Measurements from ENCODE around the gene CELF2.

CELF2 gene

GRCh38 chr10:11263767-11264166 is 246.1 kb downstream of the CELF2 start:
- no peak overlapping the region for H3K4me3 ChIP-seq (ENCODE audit: low read length)
- no peaks in the 10 kb centered on the region for H3K27me3 ChIP-seq (replicated peaks; ENCODE audit: control insufficient read depth, insufficient read depth, low read length)
- H3K9ac ChIP-seq (ENCODE audit: low read length): no peak overlapping the region
- peaks cover 45% of the 10 kb centered on the region for H3K36me3 ChIP-seq (ENCODE audit: control insufficient read depth, insufficient read depth, low read length, severe bottlenecking)
- no peak for DNase-seq (ENCODE audit: low read depth)
- no peaks in the 10 kb centered on the region for H3K9me3 ChIP-seq (ENCODE audit: control insufficient read depth, low read length)
- H3K4me1 ChIP-seq (ENCODE audit: control insufficient read depth, insufficient read depth, low read length): no peaks in the 10 kb centered on the region

- peaks cover 38% of the 10 kb centered on the region for H3K36me3 ChIP-seq (ENCODE audit: control insufficient read depth, insufficient read depth, low read length, severe bottlenecking)
- H3K9me3 ChIP-seq (ENCODE audit: control insufficient read depth, low read length): no peaks in the 10 kb centered on the region
- H3K4me1 ChIP-seq (ENCODE audit: control insufficient read depth, insufficient read depth, low read length): no peaks in the 10 kb centered on the region
- H3K4me3 ChIP-seq (ENCODE audit: low read length): no peak overlapping the region
- H3K27me3 ChIP-seq (replicated peaks; ENCODE audit: control insufficient read depth, insufficient read depth, low read length): no peaks in the 10 kb centered on the region
- no peak for DNase-seq (ENCODE audit: low read depth)
- H3K9ac ChIP-seq (ENCODE audit: low read length): no peak overlapping the region
Measured at GRCh38 chr10:11264296-11265048, 246.8 kb downstream of the CELF2 start.

GRCh38 chr10:11265484-11265883 is 247.8 kb downstream of the CELF2 start:
- Histone ChIP-seq H3K9ac (ENCODE audit: low read length) (no peak overlapping the region), H3K36me3 (ENCODE audit: control insufficient read depth, insufficient read depth, low read length, severe bottlenecking) (peaks cover 28% of the 10 kb centered on the region), H3K4me1 (ENCODE audit: control insufficient read depth, insufficient read depth, low read length) (no peaks in the 10 kb centered on the region), H3K9me3 (ENCODE audit: control insufficient read depth, low read length) (no peaks in the 10 kb centered on the region), H3K4me3 (ENCODE audit: low read length) (no peak overlapping the region), H3K27me3 (replicated peaks; ENCODE audit: control insufficient read depth, insufficient read depth, low read length) (no peaks in the 10 kb centered on the region)
- DNase-seq (ENCODE audit: low read depth): no peak

GRCh38 chr10:11266426-11266825 is 248.8 kb downstream of the CELF2 start:
- H3K4me3 ChIP-seq (ENCODE audit: low read length): no peak overlapping the region
- DNase-seq (ENCODE audit: low read depth): no peak
- H3K27me3 ChIP-seq (replicated peaks; ENCODE audit: control insufficient read depth, insufficient read depth, low read length): no peaks in the 10 kb centered on the region
- H3K36me3 ChIP-seq (ENCODE audit: control insufficient read depth, insufficient read depth, low read length, severe bottlenecking): peaks cover 27% of the 10 kb centered on the region
- no peak overlapping the region for H3K9ac ChIP-seq (ENCODE audit: low read length)
- H3K4me1 ChIP-seq (ENCODE audit: control insufficient read depth, insufficient read depth, low read length): no peaks in the 10 kb centered on the region
- no peaks in the 10 kb centered on the region for H3K9me3 ChIP-seq (ENCODE audit: control insufficient read depth, low read length)

GRCh38 chr10:11270135-11270857 is 252.6 kb downstream of the CELF2 start:
- Histone ChIP-seq H3K9ac (ENCODE audit: low read length) (no peak overlapping the region), H3K4me3 (ENCODE audit: low read length) (no peak overlapping the region), H3K27me3 (replicated peaks; ENCODE audit: control insufficient read depth, insufficient read depth, low read length) (no peaks in the 10 kb centered on the region), H3K9me3 (ENCODE audit: control insufficient read depth, low read length) (no peaks in the 10 kb centered on the region), H3K36me3 (ENCODE audit: control insufficient read depth, insufficient read depth, low read length, severe bottlenecking) (peaks cover 47% of the 10 kb centered on the region), H3K4me1 (ENCODE audit: control insufficient read depth, insufficient read depth, low read length) (no peaks in the 10 kb centered on the region)
- peak; percentile 43 for DNase-seq (ENCODE audit: low read depth)

GRCh38 chr10:11270858-11271179 is 253.1 kb downstream of the CELF2 start:
- H3K9ac ChIP-seq (ENCODE audit: low read length): no peak overlapping the region
- no peak overlapping the region for H3K4me3 ChIP-seq (ENCODE audit: low read length)
- H3K4me1 ChIP-seq (ENCODE audit: control insufficient read depth, insufficient read depth, low read length): no peaks in the 10 kb centered on the region
- H3K27me3 ChIP-seq (replicated peaks; ENCODE audit: control insufficient read depth, insufficient read depth, low read length): no peaks in the 10 kb centered on the region
- peaks cover 52% of the 10 kb centered on the region for H3K36me3 ChIP-seq (ENCODE audit: control insufficient read depth, insufficient read depth, low read length, severe bottlenecking)
- H3K9me3 ChIP-seq (ENCODE audit: control insufficient read depth, low read length): no peaks in the 10 kb centered on the region
- DNase-seq (ENCODE audit: low read depth): no peak

- Histone ChIP-seq H3K4me3 (ENCODE audit: low read length) (no peak overlapping the region), H3K9ac (ENCODE audit: low read length) (no peak overlapping the region), H3K27me3 (replicated peaks; ENCODE audit: control insufficient read depth, insufficient read depth, low read length) (no peaks in the 10 kb centered on the region), H3K36me3 (ENCODE audit: control insufficient read depth, insufficient read depth, low read length, severe bottlenecking) (peaks cover 59% of the 10 kb centered on the region), H3K4me1 (ENCODE audit: control insufficient read depth, insufficient read depth, low read length) (no peaks in the 10 kb centered on the region), H3K9me3 (ENCODE audit: control insufficient read depth, low read length) (no peaks in the 10 kb centered on the region)
- DNase-seq (ENCODE audit: low read depth): no peak
Measured at GRCh38 chr10:11272915-11273389, 255.3 kb downstream of the CELF2 start.

GRCh38 chr10:11274452-11274851 is 256.8 kb downstream of the CELF2 start:
- no peak for DNase-seq (ENCODE audit: low read depth)
- Histone ChIP-seq H3K27me3 (replicated peaks; ENCODE audit: control insufficient read depth, insufficient read depth, low read length) (no peaks in the 10 kb centered on the region), H3K4me3 (ENCODE audit: low read length) (no peak overlapping the region), H3K9me3 (ENCODE audit: control insufficient read depth, low read length) (no peaks in the 10 kb centered on the region), H3K36me3 (ENCODE audit: control insufficient read depth, insufficient read depth, low read length, severe bottlenecking) (peaks cover 72% of the 10 kb centered on the region), H3K4me1 (ENCODE audit: control insufficient read depth, insufficient read depth, low read length) (no peaks in the 10 kb centered on the region), H3K9ac (ENCODE audit: low read length) (no peak overlapping the region)

GRCh38 chr10:11275651-11276050 is 258.0 kb downstream of the CELF2 start:
- Histone ChIP-seq H3K4me1 (ENCODE audit: control insufficient read depth, insufficient read depth, low read length) (no peaks in the 10 kb centered on the region), H3K27me3 (replicated peaks; ENCODE audit: control insufficient read depth, insufficient read depth, low read length) (no peaks in the 10 kb centered on the region), H3K36me3 (ENCODE audit: control insufficient read depth, insufficient read depth, low read length, severe bottlenecking) (peaks cover 82% of the 10 kb centered on the region), H3K4me3 (ENCODE audit: low read length) (no peak overlapping the region), H3K9me3 (ENCODE audit: control insufficient read depth, low read length) (no peaks in the 10 kb centered on the region), H3K9ac (ENCODE audit: low read length) (no peak overlapping the region)
- no peak for DNase-seq (ENCODE audit: low read depth)

GRCh38 chr10:11276449-11276990 is 258.8 kb downstream of the CELF2 start:
- H3K4me3 ChIP-seq (ENCODE audit: low read length): no peak overlapping the region
- no peaks in the 10 kb centered on the region for H3K4me1 ChIP-seq (ENCODE audit: control insufficient read depth, insufficient read depth, low read length)
- no peaks in the 10 kb centered on the region for H3K27me3 ChIP-seq (replicated peaks; ENCODE audit: control insufficient read depth, insufficient read depth, low read length)
- no peak for DNase-seq (ENCODE audit: low read depth)
- H3K9ac ChIP-seq (ENCODE audit: low read length): no peak overlapping the region
- H3K9me3 ChIP-seq (ENCODE audit: control insufficient read depth, low read length): no peaks in the 10 kb centered on the region
- peaks cover 82% of the 10 kb centered on the region for H3K36me3 ChIP-seq (ENCODE audit: control insufficient read depth, insufficient read depth, low read length, severe bottlenecking)

GRCh38 chr10:11279314-11279713 is 261.6 kb downstream of the CELF2 start:
- DNase-seq (ENCODE audit: low read depth): no peak

More at GRCh38 chr10:11279314-11279713, 261.6 kb downstream of the CELF2 start:
- Histone ChIP-seq H3K4me3 (ENCODE audit: low read length) (no peak overlapping the region), H3K9me3 (ENCODE audit: control insufficient read depth, low read length) (no peaks in the 10 kb centered on the region), H3K36me3 (ENCODE audit: control insufficient read depth, insufficient read depth, low read length, severe bottlenecking) (peaks cover 58% of the 10 kb centered on the region), H3K4me1 (ENCODE audit: control insufficient read depth, insufficient read depth, low read length) (no peaks in the 10 kb centered on the region), H3K9ac (ENCODE audit: low read length) (no peak overlapping the region), H3K27me3 (replicated peaks; ENCODE audit: control insufficient read depth, insufficient read depth, low read length) (no peaks in the 10 kb centered on the region)

Measured in adipocyte (in vitro differentiated cells).